Stimulated activated naive CD8-positive, alpha-beta T cell treated with anti-CD3 and anti-CD28 coated beads, Interleukin-15, Interleukin-2, amounts not matched to agents 100 U/mL and 50 U/mL, for 24 hours (primary cell): Measurements from ENCODE around the gene POMP.
A peak's percentile ranks its signal among the peaks of the same experiment; 100 is the strongest.
"Not testable (repeated sequence)": the region's sequence is repeated elsewhere in the genome, so short reads cannot be mapped to it uniquely, and the experiment has no call there.

Experiments
- ATAC-seq: fragments of 150-1000 bp; cut with Tn5 transposase; one replicate; pipeline ENCODE4 v1.10.0; 2021
- DNase-seq: peaks from one replicate; pipeline ENCODE4 v3.0.0; 2021

The POMP gene

DNA sequence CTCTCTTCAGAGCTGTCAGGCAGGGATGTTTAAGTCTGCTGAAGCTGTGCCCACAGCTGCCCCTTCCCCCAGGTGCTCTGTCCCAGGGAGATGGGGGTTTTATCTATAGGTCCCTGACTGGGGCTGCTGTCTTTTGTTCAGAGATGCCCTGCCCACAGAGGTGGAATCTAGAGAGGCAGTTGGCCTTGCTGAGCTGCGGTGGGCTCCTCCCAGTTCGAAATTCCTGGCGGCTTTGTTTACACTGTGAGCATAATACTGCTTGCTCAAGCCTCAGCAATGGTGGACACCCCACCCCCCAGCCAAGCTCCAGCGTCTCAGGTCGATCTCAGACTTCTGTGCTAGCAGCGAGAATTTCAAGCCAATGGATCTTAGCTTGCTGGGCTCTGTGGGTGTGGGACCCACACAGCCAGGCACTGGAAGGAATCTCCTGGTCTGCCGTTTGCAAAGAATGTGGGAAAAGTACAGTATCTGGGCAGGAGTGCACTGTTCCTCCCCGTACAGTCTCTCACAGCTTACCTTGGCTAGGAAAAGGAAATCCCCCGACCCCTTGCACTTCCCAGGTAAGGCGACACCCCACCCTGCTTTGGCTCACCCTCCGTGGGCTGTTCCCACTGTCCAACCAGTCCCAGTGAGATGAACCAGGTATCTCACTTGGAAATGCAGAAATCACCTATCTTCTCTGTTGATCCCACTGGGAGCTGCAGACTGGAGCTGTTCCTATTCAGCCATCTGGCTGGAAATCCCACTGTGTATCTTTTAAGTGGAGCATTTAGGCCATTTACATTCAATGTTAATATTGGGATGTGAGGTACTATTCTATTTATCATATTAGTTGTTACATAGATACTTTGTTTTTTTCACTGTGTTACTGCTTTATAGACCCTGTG is 34.9 kb downstream of the POMP start:
- not testable (repeated sequence) for DNase-seq, ATAC-seq

DNA sequence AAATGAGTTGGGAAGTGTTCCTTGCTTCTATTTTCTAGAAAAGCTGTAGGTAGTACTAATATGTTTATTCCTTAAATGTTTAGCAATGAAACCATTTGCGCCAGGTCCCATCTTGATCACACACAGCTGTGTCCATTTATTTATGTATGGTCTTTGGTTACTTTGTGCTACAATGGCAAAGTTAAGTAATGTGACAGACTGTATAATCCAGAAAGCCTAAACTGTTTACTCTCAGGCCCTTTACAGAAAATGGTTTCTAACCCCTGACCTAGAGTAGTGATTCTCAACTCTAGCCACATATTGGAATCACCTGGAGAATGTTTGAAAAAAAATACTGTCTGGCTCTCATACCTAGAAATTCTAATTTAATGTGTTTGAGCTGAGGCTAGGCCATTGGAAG is 38.5 kb downstream of the POMP start:
- no peak for ATAC-seq
- no peak for DNase-seq

DNA sequence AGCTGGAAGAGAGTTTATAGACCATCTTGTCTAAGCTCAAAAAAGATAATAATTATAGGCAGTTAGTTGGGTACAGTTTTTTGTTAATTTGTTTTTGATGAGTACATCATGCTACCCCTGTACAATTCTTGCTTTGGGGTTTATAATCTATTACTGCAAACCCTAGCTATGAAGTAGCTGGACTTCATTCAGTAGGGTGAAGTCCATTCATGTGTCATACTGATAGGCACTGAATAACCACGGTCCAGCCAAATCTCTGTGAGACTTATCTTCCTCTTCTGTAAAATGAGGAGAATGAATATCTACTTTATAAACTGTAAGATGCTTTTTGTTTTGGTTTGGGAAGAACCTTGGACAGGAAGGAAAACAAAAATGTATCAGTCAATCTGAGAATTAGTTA is 40.3 kb downstream of the POMP start:
- ATAC-seq (no peak), DNase-seq (no peak)

DNA sequence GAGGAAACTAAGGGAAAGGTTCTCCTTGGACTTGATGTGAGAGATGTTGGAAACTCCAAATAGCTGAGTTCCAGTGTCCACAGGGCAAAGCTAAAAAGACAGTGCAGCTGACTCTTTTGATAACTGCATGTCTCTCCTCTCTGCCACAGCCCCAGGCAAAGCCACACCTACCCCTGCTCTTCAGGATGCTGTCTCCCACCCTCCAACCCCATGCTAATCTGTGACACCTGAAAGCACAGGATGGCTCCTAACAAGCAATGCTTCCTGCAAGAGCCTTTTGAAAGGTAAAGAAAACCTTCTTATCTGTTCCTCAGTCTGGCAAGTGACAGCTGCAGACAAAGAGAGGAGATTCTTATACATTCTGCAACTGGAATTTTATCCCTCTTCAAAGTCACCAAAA is 45.4 kb downstream of the POMP start:
- DNase-seq (no peak), ATAC-seq (no peak)

DNA sequence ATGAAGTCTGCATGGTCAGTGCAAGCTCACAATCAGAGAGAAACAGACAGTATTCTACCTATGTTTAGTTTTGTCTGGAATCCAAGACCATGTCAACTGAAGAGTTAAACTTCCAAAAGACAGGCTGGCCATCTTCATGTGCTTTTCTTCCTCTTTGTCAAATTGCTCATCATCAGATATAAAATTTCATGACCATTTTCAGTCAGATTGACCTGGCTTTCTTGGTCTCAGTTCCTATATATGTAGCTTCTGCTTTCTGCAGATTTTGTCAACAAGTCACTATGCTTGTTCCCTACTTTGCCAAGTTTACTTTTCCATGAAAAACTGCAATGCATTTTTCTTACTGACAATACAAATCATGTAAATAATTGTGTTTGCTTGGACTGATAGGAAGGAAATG is 46.0 kb downstream of the POMP start:
- DNase-seq (no peak), ATAC-seq (no peak)

DNA sequence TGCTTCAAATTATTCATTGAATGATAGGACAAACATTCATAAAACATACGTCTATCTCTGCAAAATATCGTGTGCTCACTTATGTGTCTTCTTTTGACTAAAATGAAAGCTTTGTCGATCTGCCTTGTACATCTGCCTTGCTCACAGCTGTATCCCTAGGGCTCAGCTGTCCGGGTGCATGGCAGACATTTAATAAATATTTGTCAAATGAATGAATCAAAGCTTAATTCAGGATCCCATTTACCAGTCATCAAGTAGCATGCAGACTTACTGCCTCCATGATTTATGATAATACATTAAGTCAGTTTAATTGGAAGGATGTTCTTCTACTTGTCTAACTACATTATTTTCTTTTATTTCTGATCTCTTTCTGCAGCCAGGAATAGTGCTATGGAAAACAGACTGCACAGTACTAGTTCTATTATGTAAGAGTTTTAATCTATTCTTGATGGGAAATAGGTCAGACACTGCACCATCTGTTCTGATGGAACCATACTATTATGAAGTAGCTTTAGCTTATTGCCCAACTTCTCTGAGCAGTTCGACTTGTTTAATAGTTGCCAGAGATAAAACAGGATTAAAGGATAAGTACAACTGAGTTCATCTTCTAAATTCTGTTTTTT is 46.6 kb downstream of the POMP start:
- no peak for ATAC-seq

DNA sequence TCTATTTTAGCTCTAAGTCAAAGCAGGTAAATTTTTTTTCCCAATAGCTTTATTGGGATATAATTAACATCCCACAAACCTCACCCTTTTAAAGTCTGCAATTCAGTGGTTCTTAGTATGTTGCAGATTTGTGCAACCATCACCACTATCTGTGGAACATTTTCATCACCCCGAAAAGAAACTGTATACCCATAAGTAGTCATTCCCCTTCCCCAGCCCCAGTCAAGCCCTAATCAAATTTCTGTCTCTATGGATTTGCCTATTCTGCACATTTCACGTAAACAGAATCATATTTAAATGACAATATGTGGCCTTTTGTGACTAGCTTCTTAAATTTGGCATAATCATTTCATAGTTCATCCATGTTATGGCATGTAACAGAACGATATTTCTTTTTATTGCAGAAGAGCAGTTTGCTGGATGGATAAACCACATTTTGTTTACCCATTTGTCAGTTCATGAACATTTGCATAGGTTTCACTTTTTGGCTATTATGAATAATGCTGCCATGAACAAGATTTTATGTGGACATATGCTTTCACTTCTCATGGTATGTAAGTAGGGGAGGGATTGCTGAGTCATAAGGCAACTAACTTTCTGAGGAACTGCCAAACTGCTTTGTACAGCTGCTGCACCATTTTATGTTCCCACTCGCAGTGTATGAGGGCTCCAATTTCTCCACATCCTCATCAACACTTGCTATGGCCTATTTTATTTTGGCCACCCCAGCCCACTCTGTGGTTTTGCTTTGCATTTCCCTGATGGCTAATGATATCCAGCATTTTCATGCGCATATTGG is 48.9 kb downstream of the POMP start:
- DNase-seq = no peak
- ATAC-seq = peak; percentile 78

More for the DNA sequence above, 46.6 kb downstream of the POMP start:
- no peak for DNase-seq

DNA sequence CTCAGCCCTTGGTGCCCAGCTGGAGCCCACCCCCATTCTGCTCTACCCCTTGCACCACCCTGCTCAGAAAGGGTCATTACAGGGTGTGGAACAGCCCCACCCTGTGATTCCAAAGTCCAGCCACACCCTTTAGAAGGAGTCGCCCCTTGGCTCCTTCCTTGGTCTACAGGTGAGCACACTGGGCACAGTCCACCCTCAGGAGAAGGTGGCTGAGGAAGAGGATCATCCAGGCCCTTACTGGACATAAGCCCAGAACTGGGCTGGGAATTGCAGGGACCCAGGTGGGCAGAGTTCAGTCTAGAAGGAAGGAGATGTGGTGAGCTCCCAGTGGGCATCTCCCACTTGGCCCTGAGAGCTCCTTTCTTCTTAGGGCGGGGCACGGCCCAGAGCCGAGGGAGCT is 51.2 kb downstream of the POMP start:
- ATAC-seq (no peak), DNase-seq (no peak)

DNA sequence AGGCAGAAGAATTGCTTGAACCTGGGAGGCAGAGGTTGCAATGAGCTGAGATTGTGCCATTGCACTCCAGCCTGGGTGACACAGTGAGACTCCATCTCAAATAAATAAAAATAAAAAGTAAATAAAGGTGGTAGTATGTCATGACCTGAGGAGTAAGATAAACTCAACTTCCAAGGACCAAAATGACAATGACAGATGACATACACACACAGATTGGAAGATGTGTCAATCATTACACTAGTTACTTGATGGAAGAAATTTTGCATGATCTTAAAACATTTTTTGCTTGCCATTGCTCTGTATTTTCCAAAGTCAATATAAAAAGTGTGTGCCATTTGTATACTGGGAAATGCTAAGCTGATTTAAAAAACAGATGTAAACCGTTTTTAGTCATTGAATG is 55.7 kb downstream of the POMP start:
- no peak for ATAC-seq

DNA sequence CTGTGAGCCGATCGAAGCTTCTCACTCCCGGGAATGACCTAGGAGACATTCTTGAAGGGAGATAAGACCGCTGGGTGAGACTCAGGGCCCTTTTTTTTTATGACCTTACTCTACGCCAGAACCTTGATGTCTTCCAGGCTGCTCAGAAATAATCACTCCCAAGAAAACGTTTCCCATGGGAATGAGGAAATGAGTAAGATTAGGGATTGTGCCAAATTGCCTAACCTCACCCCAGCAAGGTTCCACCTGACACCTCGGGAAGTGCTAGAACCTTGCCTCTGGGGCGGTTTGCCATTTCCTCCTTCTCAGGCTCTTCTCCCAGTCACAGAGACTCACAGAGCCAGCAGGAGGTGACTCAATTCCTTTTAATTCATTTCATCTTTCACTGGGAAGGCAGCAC is 57.6 kb downstream of the POMP start:
- no peak for DNase-seq
- ATAC-seq = no peak

More for the DNA sequence above, 55.7 kb downstream of the POMP start:
- DNase-seq = no peak

DNA sequence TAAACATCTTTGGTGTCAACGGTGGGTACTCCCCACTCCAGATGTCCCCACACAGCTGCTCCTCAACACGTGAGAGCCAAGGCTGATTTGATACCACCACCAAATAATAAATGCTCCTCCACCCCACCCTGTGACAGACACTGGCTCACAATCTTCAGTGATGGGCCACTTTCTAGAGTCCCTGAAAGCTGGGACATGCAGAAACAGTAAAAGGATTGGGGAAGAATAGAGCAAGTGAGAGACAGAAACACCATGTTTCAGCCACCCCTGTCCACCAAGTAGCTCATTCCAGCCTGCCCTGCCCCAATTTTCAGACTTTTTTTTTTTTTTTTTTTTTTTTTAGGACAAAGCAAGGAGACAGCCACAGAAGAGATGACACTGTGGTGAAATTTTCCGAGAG is 58.2 kb downstream of the POMP start:
- ATAC-seq (no peak), DNase-seq (no peak)

DNA sequence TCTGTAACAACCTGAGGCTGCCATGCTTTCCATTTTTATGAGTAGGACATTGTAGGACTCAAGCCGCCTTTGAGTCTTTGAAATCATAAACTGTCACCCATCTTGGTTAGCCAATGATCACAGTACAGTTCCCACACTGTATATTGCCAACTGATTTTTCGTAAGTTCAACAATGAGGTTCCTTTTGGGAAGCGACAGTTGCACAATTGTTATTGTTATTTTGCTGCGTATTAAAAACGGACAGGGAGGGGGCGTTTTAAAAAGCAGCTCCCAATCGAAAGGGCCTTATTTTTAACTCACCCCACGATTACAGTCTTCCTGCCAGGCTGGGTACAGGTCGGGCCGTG is 59.2 kb downstream of the POMP start:
- ATAC-seq (no peak), DNase-seq (no peak)

DNA sequence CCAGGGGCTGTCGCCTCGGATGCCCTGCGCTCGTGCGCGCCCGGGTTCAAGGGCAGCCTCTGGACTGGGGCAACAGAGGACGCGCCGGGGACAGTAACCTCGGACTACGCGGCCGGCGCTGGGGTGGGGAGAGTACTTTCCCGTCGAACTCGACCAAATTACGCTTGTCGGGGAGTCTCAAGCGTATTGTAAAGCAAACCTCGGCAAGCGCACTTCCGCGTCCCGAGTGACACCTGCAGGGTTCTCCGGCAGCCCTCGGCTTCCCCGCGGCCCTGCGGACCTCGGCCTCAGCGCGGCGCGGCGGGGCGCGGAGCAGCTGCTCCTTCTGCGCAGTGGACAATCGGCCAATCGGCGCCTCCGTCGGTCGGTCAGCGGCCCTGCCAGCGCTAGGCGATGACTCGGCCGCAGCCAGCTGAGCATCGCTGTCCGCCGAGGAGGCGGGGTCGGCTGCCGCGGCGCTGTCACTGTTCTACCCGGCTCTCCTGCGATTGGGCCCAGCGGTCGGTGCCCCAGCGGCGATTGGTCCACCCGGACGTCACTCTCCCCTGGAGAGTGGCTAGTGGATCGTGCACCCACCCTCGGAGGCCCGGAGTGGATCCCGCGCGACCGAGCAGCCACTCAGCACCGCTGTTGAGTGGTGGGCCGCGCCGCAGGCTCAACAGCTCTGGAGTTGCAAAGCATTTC is 59.8 kb downstream of the POMP start, which contains the start of gene SLC46A3:
SLC46A3 (minus strand) TSS at position 428 of the 684 bp plus-strand sequence. CDS start 972 bp downstream, outside the sequence.
- DNase-seq = peak; percentile 97
- ATAC-seq = peak; percentile 100

DNA sequence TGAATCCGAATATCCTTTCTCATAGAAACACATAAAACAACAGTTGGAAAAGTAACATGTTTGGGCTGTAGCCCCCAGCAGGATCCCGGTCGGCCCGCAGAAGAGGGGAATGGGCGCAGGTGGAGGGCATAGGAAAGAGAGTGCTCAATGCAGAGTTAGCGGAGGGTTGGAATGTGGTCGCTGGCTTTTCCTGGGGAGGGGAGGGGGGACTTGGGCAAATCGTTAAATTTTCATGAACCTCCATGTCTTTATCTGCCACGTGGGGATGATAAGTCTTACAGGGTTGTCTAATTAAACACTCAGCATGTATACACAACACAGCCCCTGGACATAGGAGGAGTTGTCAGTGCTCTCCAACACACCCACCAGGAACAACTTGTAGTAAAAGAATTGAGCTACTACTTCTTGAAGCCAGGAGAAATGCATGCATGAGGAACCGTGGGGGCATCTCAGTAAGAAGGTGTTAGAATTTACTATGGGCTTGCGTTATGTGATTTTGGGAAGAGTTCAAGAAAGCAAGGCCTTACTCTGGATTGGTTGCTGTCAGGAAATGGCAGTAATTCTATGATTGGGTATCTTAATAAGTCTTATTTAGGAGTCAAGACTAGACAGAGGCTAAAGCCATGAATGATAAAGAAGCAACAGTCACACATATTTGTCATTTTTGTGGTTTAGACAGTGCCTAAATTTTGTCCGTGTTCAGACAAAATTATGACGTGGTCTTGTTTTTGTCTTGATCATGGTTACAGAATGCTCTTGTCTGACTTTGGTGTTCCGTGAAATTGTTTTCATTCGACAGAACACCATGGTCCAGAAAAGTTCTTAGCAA is 60.5 kb downstream of the POMP start:
- ATAC-seq (no peak), DNase-seq (no peak)

DNA sequence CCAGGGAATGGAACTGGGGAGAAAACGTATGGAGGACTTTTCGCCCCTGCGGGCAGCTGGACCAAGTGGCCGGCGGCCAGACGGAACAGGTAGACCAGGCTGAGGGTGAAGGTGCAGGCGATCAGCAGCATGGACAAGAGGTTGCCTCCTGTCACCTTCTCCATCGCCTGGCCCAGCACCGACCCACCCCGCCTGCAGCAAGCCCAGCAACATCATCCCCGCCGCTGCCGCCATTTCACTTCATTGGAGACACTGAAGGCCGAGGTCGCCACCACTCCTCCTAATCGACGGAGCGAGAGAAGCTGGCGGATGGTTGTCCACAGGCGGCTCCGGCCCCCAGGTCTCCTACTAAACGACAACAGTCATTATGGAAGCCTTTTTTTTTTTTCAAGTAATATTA is 64.9 kb downstream of the POMP start:
- ATAC-seq (no peak), DNase-seq (no peak)

DNA sequence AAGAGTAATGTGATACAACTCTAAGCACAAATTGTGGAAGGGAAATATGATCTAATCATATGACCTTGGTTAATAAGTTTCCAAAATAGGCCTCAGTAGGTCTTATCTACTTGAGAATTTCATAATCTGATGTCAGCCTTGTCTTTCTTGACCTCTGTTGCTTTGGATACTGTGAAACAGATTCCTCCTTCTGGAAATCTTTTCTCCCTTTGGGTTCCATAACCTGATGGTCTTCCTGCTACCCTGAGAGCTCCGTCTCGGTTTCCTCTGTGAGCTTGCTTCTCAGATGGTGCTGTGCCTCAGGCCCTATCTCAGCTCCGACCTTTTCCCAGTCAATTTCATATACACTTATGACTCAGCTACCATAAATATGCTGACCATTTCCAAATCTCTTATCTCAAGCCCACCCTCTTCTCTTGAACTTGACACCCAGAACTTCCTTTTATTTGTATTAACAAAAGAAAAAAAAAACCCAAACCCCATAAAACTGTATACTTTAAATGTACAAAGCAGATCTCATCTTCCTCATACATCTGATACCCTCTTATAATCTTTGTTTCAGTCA is 66.2 kb downstream of the POMP start:
- DNase-seq (no peak), ATAC-seq (no peak)
